Hepatocyte (in vitro differentiated cells): ENCODE measurements around the gene CC2D1A. TPM values are rescaled to one million over a fixed set of nuclear protein-coding genes. Genes with fewer than 3 reads are reported as not detected.

ENCODE experiments used
- DNase-seq: peaks from one replicate; pipeline ENCODE4 v3.0.0-alpha.2; 2016; ENCODE audit warnings: low spot score
- H2AFZ ChIP-seq: fragments of 200-600 bp; sonication (generic); 2 replicates; pipeline ENCODE4 v1.6.0; 2016; ENCODE audit warnings: antibody characterized with exemption, mild to moderate bottlenecking
- H3K27ac ChIP-seq: fragments of 200-600 bp; sonication (generic); 2 replicates; pipeline ENCODE4 v1.5.1; 2016; ENCODE audit warnings: mild to moderate bottlenecking
- H3K27me3 ChIP-seq: fragments of 200-600 bp; sonication (generic); 2 replicates; pipeline ENCODE4 v1.6.1; 2016
- H3K36me3 ChIP-seq: fragments of 200-600 bp; sonication (generic); replicated peaks from 2 replicates; pipeline ENCODE4 v1.5.1; 2016; ENCODE audit warnings: low read depth; ENCODE audit not compliant: insufficient read depth
- H3K4me1 ChIP-seq: fragments of 200-600 bp; sonication (generic); 2 replicates; pipeline ENCODE4 v1.5.1; 2016; ENCODE audit warnings: mild to moderate bottlenecking, moderate library complexity; ENCODE audit not compliant: insufficient read depth
- H3K4me2 ChIP-seq: fragments of 200-600 bp; sonication (generic); 2 replicates; pipeline ENCODE4 v1.6.0; 2016
- H3K4me3 ChIP-seq: fragments of 200-600 bp; sonication (generic); 2 replicates; pipeline ENCODE4 v1.5.1; 2016; ENCODE audit warnings: mild to moderate bottlenecking
- H3K79me2 ChIP-seq: fragments of 200-600 bp; sonication (generic); 2 replicates; pipeline ENCODE4 v1.6.0; 2017; ENCODE audit warnings: mild to moderate bottlenecking
- H3K9me2 ChIP-seq: fragments of 200-600 bp; sonication (generic); replicated peaks from 2 replicates; pipeline ENCODE4 v1.6.0; 2017; ENCODE audit warnings: mild to moderate bottlenecking; ENCODE audit not compliant: insufficient read depth
- H3K9me3 ChIP-seq: fragments of 200-600 bp; sonication (generic); 2 replicates; pipeline ENCODE4 v1.5.1; 2016; ENCODE audit warnings: low read depth, mild to moderate bottlenecking
- H4K20me1 ChIP-seq: fragments of 200-600 bp; sonication (generic); 2 replicates; pipeline ENCODE4 v1.6.0; 2016; ENCODE audit warnings: mild to moderate bottlenecking; ENCODE audit not compliant: insufficient read depth, poor library complexity, severe bottlenecking
- EZH2 ChIP-seq: fragments of 200-600 bp; sonication (generic); IDR thresholded peaks from 2 replicates; pipeline ENCODE4 v1.6.1; 2016; ENCODE audit warnings: antibody characterized with exemption, mild to moderate bottlenecking, borderline replicate concordance
- EZH2phosphoT487 ChIP-seq: fragments of 200-600 bp; sonication (generic); IDR thresholded peaks from one replicate; pipeline ENCODE4 v1.6.1; 2018; ENCODE audit warnings: antibody characterized with exemption, mild to moderate bottlenecking, low read depth, moderate library complexity; ENCODE audit not compliant: unreplicated experiment, severe bottlenecking
- WGBS: methylation state at CpG from one replicate; pipeline ENCODE4 v1.1.6; 2016; ENCODE audit warnings: low lambda C conversion rate; ENCODE audit errors: missing lambda C conversion rate; 5-methylcytosine and 5-hydroxymethylcytosine counted together
- polyA plus RNA-seq: library from polyadenylated mRNA; unstranded; fragments of >200 nt; fragmentation: Nextera tagmentation; extraction: Ambion mirVana; gene quantifications from 2 replicates; pipeline ENCODE4 v1.2.1, GENCODE V29; 2016
- total RNA-seq: library from RNA; depleted of rRNA; stranded (reverse); fragments of >200 nt; gene quantifications from 2 replicates; pipeline ENCODE4 v1.2.3, GENCODE V29; 2014
- TF ChIP-seq, protein P1 (sequence below): fragments of 200-600 bp; sonication (generic); IDR thresholded peaks from 2 replicates; pipeline ENCODE4 v1.5.1; 2016; ENCODE audit warnings: antibody characterized with exemption, mild to moderate bottlenecking; ENCODE audit not compliant: poor library complexity

CC2D1A gene
- total and polyA plus RNA-seq, 2 experiments from 2014 or later: 20.8 to 43.3 TPM

DNA sequence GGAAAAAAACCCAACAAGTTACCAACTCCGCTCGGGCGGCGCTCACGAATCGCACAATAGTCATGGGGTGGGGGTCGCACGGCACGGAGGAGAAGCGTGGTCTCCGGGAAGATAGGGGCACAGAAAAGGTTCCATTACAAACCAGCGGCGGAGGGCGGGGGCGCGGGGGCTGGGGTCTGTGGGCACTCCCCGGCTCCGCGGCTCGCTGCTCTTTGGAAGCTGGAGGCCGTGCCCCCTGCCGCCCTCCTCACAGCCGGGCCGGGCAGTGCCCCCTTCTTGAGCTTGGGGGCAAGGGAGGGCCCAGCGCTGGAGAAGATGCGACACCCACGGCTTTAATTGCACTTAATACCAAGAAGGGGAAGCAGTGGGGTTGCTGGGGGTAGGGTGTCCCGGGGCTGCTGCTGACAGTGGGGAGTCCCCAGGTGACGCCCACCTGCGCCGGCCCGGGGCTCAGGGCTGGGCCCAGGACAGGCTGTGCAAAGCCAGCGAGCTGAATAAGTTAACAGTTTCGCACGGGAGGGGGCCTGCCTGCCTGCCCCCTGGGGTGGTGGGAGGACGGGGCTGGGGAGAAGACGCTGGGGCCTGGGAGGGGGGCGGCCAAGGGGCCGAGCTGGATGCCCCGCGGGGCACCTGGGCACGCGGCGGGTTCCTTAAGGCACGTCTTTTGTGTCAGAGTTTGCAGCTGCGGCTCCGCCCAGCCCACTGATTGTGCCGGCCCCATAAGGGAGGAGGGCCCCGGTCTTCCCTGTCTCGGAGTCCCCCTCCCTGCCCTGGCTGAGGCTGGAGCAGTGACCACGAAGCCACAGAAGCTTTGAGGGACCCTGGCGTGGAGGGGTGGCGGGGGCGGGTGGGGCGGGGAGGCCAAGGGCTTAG lies 56.1 kb downstream of the CC2D1A start:
- H3K36me3 ChIP-seq: no peaks in the 10 kb centered on the region

DNA sequence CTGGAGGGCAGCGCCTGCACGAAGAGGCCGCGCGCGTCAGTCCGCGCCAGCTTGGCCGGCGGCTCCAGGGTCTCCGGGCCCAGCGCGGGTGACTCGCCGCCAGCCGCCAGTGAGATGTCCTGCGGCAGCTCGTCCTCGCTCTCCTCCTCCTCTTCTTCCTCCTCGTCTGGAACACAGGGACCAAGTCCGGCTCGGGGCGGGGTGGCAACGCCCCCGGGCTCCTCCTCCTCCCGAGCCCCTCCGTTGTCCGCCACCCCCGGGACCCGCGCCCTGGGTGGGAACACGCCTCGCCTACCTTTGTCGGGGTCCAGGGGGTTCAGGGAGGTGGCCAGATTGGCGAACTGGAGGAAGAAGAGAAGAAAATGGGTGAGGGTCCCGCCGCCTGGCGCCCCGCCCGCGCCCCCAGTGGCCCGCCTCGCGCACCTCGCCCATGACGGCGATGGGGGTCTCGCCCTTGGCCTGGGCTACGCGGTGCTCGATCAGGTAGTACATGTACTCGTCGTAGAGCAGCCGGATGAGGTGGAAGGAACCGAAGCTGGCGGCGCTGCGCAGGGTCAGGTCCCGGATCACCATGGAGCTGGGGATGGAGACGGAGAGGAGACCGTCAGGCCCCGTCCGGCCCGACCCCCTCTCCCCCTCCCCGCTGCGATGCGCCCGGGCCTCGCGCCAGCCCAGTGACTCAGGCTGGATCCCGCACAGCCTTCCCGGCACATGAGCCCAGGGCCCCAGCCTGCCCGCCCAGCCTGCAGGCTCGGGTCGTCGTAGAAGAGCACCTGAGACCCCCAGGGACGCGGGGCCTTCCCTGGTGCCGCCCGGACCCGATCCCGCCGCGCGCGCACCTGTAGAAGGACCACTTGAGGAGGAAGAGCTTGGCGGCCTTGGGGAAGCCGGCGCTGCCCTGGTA lies 57.0 kb downstream of the CC2D1A start:
- DNase-seq: peak; percentile 12
- Histone ChIP-seq H3K4me1 (no peaks in the 10 kb centered on the region), H3K4me2 (no peak overlapping the region), H3K9me2 (no peaks in the 10 kb centered on the region), H3K9me3 (no peaks in the 10 kb centered on the region), H3K79me2 (no peaks in the 10 kb centered on the region), H4K20me1 (no peaks in the 10 kb centered on the region), H3K36me3 (no peaks in the 10 kb centered on the region), H3K27ac (no peak overlapping the region), H3K27me3 (no peaks in the 10 kb centered on the region), H3K4me3 (no peak overlapping the region), H2AFZ (no peak overlapping the region)
- WGBS: 82% methylated on average over 26 of the region's 89 CpGs
- TF ChIP-seq, protein P1, sequence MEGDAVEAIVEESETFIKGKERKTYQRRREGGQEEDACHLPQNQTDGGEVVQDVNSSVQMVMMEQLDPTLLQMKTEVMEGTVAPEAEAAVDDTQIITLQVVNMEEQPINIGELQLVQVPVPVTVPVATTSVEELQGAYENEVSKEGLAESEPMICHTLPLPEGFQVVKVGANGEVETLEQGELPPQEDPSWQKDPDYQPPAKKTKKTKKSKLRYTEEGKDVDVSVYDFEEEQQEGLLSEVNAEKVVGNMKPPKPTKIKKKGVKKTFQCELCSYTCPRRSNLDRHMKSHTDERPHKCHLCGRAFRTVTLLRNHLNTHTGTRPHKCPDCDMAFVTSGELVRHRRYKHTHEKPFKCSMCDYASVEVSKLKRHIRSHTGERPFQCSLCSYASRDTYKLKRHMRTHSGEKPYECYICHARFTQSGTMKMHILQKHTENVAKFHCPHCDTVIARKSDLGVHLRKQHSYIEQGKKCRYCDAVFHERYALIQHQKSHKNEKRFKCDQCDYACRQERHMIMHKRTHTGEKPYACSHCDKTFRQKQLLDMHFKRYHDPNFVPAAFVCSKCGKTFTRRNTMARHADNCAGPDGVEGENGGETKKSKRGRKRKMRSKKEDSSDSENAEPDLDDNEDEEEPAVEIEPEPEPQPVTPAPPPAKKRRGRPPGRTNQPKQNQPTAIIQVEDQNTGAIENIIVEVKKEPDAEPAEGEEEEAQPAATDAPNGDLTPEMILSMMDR: no peak
- TF ChIP-seq EZH2phosphoT487 (no peak), EZH2 (no peak)

More for the DNA sequence above, 56.1 kb downstream of the CC2D1A start:
- Histone ChIP-seq H3K27ac (no peak overlapping the region), H3K4me2 (no peak overlapping the region), H3K27me3 (no peaks in the 10 kb centered on the region), H3K4me1 (no peaks in the 10 kb centered on the region), H3K9me3 (no peaks in the 10 kb centered on the region), H4K20me1 (no peaks in the 10 kb centered on the region), H3K4me3 (no peak overlapping the region), H3K9me2 (no peaks in the 10 kb centered on the region), H2AFZ (no peak overlapping the region), H3K79me2 (no peaks in the 10 kb centered on the region)
- TF ChIP-seq EZH2: no peak
- TF ChIP-seq, protein P1: no peak
- TF ChIP-seq EZH2phosphoT487: no peak
- peak; percentile 16 for DNase-seq
- WGBS: 82% methylated on average over 31 of the region's 55 CpGs

DNA sequence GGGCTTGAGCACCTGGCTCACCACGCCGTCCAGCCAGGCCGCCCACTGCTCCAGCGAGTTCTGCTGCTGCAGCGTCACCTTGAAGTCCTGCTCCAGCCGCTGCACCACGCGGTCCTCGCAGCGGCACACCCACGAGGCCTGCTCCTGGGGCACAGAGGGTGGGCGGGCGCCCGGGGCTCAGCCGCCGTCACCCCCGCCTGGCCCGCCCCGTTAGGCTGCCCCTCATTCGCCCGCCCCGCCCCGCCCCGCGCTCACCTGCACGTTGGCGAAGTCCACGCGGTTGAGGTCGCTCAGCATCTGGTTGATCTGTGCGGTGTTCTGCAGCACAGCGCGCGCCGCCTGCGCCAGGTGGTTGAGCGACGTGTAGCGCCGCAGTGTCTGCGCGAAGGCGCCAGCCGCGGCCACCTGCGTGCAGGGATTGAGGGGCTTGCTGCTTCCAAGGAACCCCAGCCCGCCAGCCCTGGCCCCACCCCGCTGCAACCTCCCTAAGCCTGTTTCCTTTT lies 57.7 kb downstream of the CC2D1A start:
- DNase-seq: peak; percentile 2
- Histone ChIP-seq H4K20me1 (no peaks in the 10 kb centered on the region), H3K36me3 (no peaks in the 10 kb centered on the region), H3K4me2 (no peak overlapping the region), H3K4me3 (no peak overlapping the region), H3K4me1 (no peaks in the 10 kb centered on the region), H3K79me2 (no peaks in the 10 kb centered on the region), H3K9me2 (no peaks in the 10 kb centered on the region), H3K9me3 (no peaks in the 10 kb centered on the region), H3K27ac (no peak overlapping the region), H2AFZ (no peak overlapping the region), H3K27me3 (no peaks in the 10 kb centered on the region)
- 93% methylated on average over 19 of the region's 48 CpGs for WGBS
- TF ChIP-seq EZH2phosphoT487: no peak
- TF ChIP-seq EZH2: no peak
- TF ChIP-seq, protein P1: no peak
